ENCODE data around the gene MAP2K6.

DNA sequence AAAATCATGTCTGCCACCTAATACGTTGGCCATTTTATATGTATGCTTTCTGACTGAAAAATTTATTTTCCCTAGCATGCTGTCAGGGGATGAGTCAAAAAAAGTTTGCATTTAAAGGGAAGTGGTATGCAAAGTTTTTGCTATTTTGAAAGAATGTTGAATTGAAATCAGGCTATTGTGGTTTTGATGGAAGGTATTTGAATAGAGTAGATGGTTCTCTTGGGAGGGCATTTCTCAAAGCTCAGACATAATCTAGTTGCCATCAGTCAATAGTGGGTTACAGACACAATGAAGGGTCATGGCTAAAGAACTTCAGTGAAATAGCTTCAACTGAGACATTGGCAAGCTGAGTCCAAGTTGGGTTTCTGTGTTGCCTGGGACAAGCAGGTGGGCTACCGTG, 102.4 kb downstream of the MAP2K6 start:
- TF ChIP-seq, protein P1, sequence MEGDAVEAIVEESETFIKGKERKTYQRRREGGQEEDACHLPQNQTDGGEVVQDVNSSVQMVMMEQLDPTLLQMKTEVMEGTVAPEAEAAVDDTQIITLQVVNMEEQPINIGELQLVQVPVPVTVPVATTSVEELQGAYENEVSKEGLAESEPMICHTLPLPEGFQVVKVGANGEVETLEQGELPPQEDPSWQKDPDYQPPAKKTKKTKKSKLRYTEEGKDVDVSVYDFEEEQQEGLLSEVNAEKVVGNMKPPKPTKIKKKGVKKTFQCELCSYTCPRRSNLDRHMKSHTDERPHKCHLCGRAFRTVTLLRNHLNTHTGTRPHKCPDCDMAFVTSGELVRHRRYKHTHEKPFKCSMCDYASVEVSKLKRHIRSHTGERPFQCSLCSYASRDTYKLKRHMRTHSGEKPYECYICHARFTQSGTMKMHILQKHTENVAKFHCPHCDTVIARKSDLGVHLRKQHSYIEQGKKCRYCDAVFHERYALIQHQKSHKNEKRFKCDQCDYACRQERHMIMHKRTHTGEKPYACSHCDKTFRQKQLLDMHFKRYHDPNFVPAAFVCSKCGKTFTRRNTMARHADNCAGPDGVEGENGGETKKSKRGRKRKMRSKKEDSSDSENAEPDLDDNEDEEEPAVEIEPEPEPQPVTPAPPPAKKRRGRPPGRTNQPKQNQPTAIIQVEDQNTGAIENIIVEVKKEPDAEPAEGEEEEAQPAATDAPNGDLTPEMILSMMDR (IDR thresholded peaks at IDR 0.05 in 2 of 3, conservative IDR thresholded peaks at IDR 0.05 in 1 of 3; ENCODE audit: control insufficient read depth in 2 of 3, extremely low read depth in 1 of 3, insufficient read depth in 1 of 3, low read depth in 3 of 3, low read length in 3 of 3) = no peak
- peak; percentile 71 for TF ChIP-seq POLR2AphosphoS5 (IDR thresholded peaks at IDR 0.05; ENCODE audit: low read length)
- TF ChIP-seq, protein P2, sequence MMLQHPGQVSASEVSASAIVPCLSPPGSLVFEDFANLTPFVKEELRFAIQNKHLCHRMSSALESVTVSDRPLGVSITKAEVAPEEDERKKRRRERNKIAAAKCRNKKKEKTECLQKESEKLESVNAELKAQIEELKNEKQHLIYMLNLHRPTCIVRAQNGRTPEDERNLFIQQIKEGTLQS (IDR thresholded peaks at IDR 0.05; ENCODE audit: borderline replicate concordance, extremely low read depth, low read depth, low read length) = no peak
- TF ChIP-seq CEBPB (IDR thresholded peaks at IDR 0.05; ENCODE audit: borderline replicate concordance in 1 of 2, low read depth in 2 of 2, low read length in 2 of 2) = no peak
- no peak for TF ChIP-seq RFX5 (IDR thresholded peaks at IDR 0.05; ENCODE audit: low read depth, low read length)
- TF ChIP-seq EZH2 (IDR thresholded peaks at IDR 0.05; ENCODE audit: borderline replicate concordance, control insufficient read depth, low read depth, low read length) = no peak
- TF ChIP-seq TARDBP (IDR thresholded peaks at IDR 0.05; ENCODE audit: borderline replicate concordance) = no peak
- peak; percentile 56; the same call in 1 of the 2 replicates for TF ChIP-seq ZBED1 (IDR thresholded peaks at IDR 0.05; ENCODE audit: borderline replicate concordance)
- TF ChIP-seq, protein P3, sequence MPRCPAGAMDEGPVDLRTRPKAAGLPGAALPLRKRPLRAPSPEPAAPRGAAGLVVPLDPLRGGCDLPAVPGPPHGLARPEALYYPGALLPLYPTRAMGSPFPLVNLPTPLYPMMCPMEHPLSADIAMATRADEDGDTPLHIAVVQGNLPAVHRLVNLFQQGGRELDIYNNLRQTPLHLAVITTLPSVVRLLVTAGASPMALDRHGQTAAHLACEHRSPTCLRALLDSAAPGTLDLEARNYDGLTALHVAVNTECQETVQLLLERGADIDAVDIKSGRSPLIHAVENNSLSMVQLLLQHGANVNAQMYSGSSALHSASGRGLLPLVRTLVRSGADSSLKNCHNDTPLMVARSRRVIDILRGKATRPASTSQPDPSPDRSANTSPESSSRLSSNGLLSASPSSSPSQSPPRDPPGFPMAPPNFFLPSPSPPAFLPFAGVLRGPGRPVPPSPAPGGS (IDR thresholded peaks at IDR 0.05; ENCODE audit: borderline replicate concordance, insufficient read depth, low read depth, low read length, poor library complexity, severe bottlenecking) = no peak
- TF ChIP-seq ZNF622 (IDR thresholded peaks at IDR 0.05) = no peak
